ENCODE measurements around the gene TBPL2. TPM values are rescaled to one million over a fixed set of nuclear protein-coding genes. Genes with fewer than 3 reads are reported as not detected.
"Not testable (repeated sequence)": the region's sequence is repeated elsewhere in the genome, so short reads cannot be mapped to it uniquely, and the experiment has no call there.

Gene TBPL2
- total RNA-seq, 1 experiment from 2014 or later, result not detected

GRCh38 chr14:55386037-55386808 is 54.2 kb downstream of the TBPL2 start:
- BruUV-seq (replicated peaks), result no TSS peak
- TF ChIP-seq EZH2 (IDR thresholded peaks at IDR 0.05; ENCODE audit: borderline replicate concordance, low read depth, low read length, poor library complexity, severe bottlenecking) (no peak), CTCF (conservative IDR thresholded peaks at IDR 0.05; ENCODE audit: low read depth, low read length) (no peak)
- POLR2A ChIA-PET (ENCODE audit: low non-redundant PET), result no interaction called here
- DNase-seq (ENCODE audit: low spot score), result peak; percentile 10
- Histone ChIP-seq H3K4me3 (ENCODE audit: low read depth, low read length, poor library complexity, severe bottlenecking) (no peak overlapping the region), H3K36me3 (ENCODE audit: insufficient read depth, low read length, poor library complexity, severe bottlenecking) (peaks cover 2% of the 10 kb centered on the region), H3K4me1 (ENCODE audit: insufficient read depth, low read length, poor library complexity, severe bottlenecking) (no peaks in the 10 kb centered on the region), H3K9me3 (ENCODE audit: low read depth, low read length, poor library complexity, severe bottlenecking) (no peaks in the 10 kb centered on the region), H3K27ac (ENCODE audit: low read depth, low read length, poor library complexity, severe bottlenecking) (no peak overlapping the region), H3K27me3 (replicated peaks; ENCODE audit: insufficient read depth, low read depth, low read length, poor library complexity) (no peaks in the 10 kb centered on the region)
- intact Hi-C loops (cut with micrococcal nuclease; ENCODE audit: unreplicated experiment), result no loop called here
- CTCF ChIA-PET, result no interaction called here

GRCh38 chr14:55384536-55384935 is 55.9 kb downstream of the TBPL2 start:
- peaks cover 2% of the 10 kb centered on the region for H3K36me3 ChIP-seq (ENCODE audit: insufficient read depth, low read length, poor library complexity, severe bottlenecking)
- H3K9me3 ChIP-seq (ENCODE audit: low read depth, low read length, poor library complexity, severe bottlenecking), result no peaks in the 10 kb centered on the region
- H3K27ac ChIP-seq (ENCODE audit: low read depth, low read length, poor library complexity, severe bottlenecking), result no peak overlapping the region
- CTCF ChIA-PET, result no interaction called here
- H3K27me3 ChIP-seq (replicated peaks; ENCODE audit: insufficient read depth, low read depth, low read length, poor library complexity), result no peaks in the 10 kb centered on the region
- TF ChIP-seq CTCF (conservative IDR thresholded peaks at IDR 0.05; ENCODE audit: low read depth, low read length), result no peak
- no peak for TF ChIP-seq EZH2 (IDR thresholded peaks at IDR 0.05; ENCODE audit: borderline replicate concordance, low read depth, low read length, poor library complexity, severe bottlenecking)
- H3K4me1 ChIP-seq (ENCODE audit: insufficient read depth, low read length, poor library complexity, severe bottlenecking), result no peaks in the 10 kb centered on the region
- DNase-seq (ENCODE audit: low spot score), result no peak
- intact Hi-C loops (cut with micrococcal nuclease; ENCODE audit: unreplicated experiment), result no loop called here
- POLR2A ChIA-PET (ENCODE audit: low non-redundant PET), result no interaction called here
- H3K4me3 ChIP-seq (ENCODE audit: low read depth, low read length, poor library complexity, severe bottlenecking), result no peak overlapping the region
- no TSS peak for BruUV-seq (replicated peaks)

- DNase-seq (ENCODE audit: low spot score), result no peak
Observed at GRCh38 chr14:55383541-55384140, 56.8 kb downstream of the TBPL2 start.

GRCh38 chr14:55383056-55383466 is 57.4 kb downstream of the TBPL2 start:
- POLR2A ChIA-PET (ENCODE audit: low non-redundant PET); H3K4me3 ChIP-seq (ENCODE audit: low read depth, low read length, poor library complexity, severe bottlenecking); CTCF ChIA-PET; BruUV-seq (replicated peaks); H3K36me3 ChIP-seq (ENCODE audit: insufficient read depth, low read length, poor library complexity, severe bottlenecking); H3K4me1 ChIP-seq (ENCODE audit: insufficient read depth, low read length, poor library complexity, severe bottlenecking); H3K27ac ChIP-seq (ENCODE audit: low read depth, low read length, poor library complexity, severe bottlenecking); H3K9me3 ChIP-seq (ENCODE audit: low read depth, low read length, poor library complexity, severe bottlenecking); DNase-seq (ENCODE audit: low spot score); intact Hi-C loops (cut with micrococcal nuclease; ENCODE audit: unreplicated experiment); H3K27me3 ChIP-seq (replicated peaks; ENCODE audit: insufficient read depth, low read depth, low read length, poor library complexity): not testable (repeated sequence)

More at GRCh38 chr14:55383541-55384140, 56.8 kb downstream of the TBPL2 start:
- no TSS peak for BruUV-seq (replicated peaks)
- intact Hi-C loops (cut with micrococcal nuclease; ENCODE audit: unreplicated experiment), result no loop called here
- Histone ChIP-seq H3K9me3 (ENCODE audit: low read depth, low read length, poor library complexity, severe bottlenecking) (no peaks in the 10 kb centered on the region), H3K4me3 (ENCODE audit: low read depth, low read length, poor library complexity, severe bottlenecking) (no peak overlapping the region), H3K27ac (ENCODE audit: low read depth, low read length, poor library complexity, severe bottlenecking) (no peak overlapping the region), H3K36me3 (ENCODE audit: insufficient read depth, low read length, poor library complexity, severe bottlenecking) (peaks cover 2% of the 10 kb centered on the region), H3K4me1 (ENCODE audit: insufficient read depth, low read length, poor library complexity, severe bottlenecking) (no peaks in the 10 kb centered on the region), H3K27me3 (replicated peaks; ENCODE audit: insufficient read depth, low read depth, low read length, poor library complexity) (no peaks in the 10 kb centered on the region)
- POLR2A ChIA-PET (ENCODE audit: low non-redundant PET), result no interaction called here
- no peak for TF ChIP-seq EZH2 (IDR thresholded peaks at IDR 0.05; ENCODE audit: borderline replicate concordance, low read depth, low read length, poor library complexity, severe bottlenecking)
- TF ChIP-seq CTCF (conservative IDR thresholded peaks at IDR 0.05; ENCODE audit: low read depth, low read length), result no peak
- CTCF ChIA-PET, result no interaction called here

Data from A673 (cell line).